K562 (cell line): ENCODE data around the gene ANO8. TPM values are rescaled to one million over a fixed set of nuclear protein-coding genes. Genes with fewer than 3 reads are reported as not detected.

Source experiments
- ATAC-seq: fragments of 200-7000 bp; cut with Tn5 transposase; 3 replicates; pipeline ENCODE4 v1.9.1; 2020; ENCODE audit warnings: moderate library complexity
- BruUV-seq: library from RNA; stranded (reverse); fragments of 400-500 nt; replicated peaks from 2 replicates; lab custom pipeline; 2021; lab: Mats Ljungman, UMichigan
- CTCF ChIA-PET: fragments of 300-600 bp; formaldehyde crosslinking; extraction: SDS; loops from one replicate; lab custom pipeline; 2021; ENCODE audit warnings: low intra/inter-chr PET ratio; lab: Yijun Ruan, JAX
- POLR2A ChIA-PET: fragments of 300-600, 350-650 bp; sonication (Branson Sonifier 250); formaldehyde crosslinking; extraction: SDS; loops from one replicate; lab custom pipeline; 2021; ENCODE audit warnings: antibody characterized with exemption, inconsistent platforms; lab: Yijun Ruan, JAX
- DNase-seq, 4 experiments: peaks; one replicate each; pipeline versions ENCODE4 v3.0.0 to v3.0.0-alpha.2; 2011 to 2018; ENCODE audit warnings: low spot score in 3 of 4, mixed read lengths in 3 of 4; ENCODE audit errors: extremely low read depth in 1 of 4
- FAIRE-seq: peaks from 2 replicates; lab custom pipeline; 2011; peaks lifted over from hg19 to GRCh38; lab: Jason Lieb, UNC
- H2AFZ ChIP-seq: 2 replicates; pipeline ENCODE4 v1.6.0; 2011; ENCODE audit warnings: low read depth, low read length, control low read depth, inconsistent platforms
- H3K27ac ChIP-seq: fragments of 200-600 bp; 3 replicates; pipeline ENCODE4 v1.8.0; 2011; ENCODE audit warnings: low read depth, mild to moderate bottlenecking, control low read depth, inconsistent platforms, low read length, moderate library complexity, mixed read lengths; ENCODE audit errors: extremely low read depth
- H3K27me3 ChIP-seq, 2 experiments: fragments of 300-600 bp in 1 of 2; 2 replicates in 1 of 2; 3 replicates in 1 of 2; pipeline versions ENCODE4 v1.6.0 to v1.8.0; 2011; ENCODE audit warnings: inconsistent platforms in 2 of 2, low read length in 2 of 2, mild to moderate bottlenecking in 1 of 2, mixed read lengths in 1 of 2, moderate library complexity in 1 of 2; ENCODE audit not compliant: control insufficient read depth in 2 of 2, insufficient read depth in 2 of 2
- H3K36me3 ChIP-seq: fragments of 300-600 bp; 3 replicates; pipeline ENCODE4 v1.8.0; 2011; ENCODE audit warnings: mild to moderate bottlenecking, low read length, inconsistent platforms; ENCODE audit not compliant: control insufficient read depth, insufficient read depth
- H3K4me1 ChIP-seq, 2 experiments: fragments of 200-600 bp in 1 of 2; replicated peaks in 1 of 2; 2 replicates in 1 of 2; 3 replicates in 1 of 2; pipeline versions ENCODE4 v1.5.1 to v1.8.0; 2011; ENCODE audit warnings: inconsistent platforms in 2 of 2, low read length in 2 of 2, mild to moderate bottlenecking in 1 of 2, mixed read lengths in 1 of 2, moderate library complexity in 1 of 2; ENCODE audit not compliant: control insufficient read depth in 2 of 2, insufficient read depth in 2 of 2
- H3K4me2 ChIP-seq: 2 replicates; pipeline ENCODE4 v1.6.1; 2011; ENCODE audit warnings: low read length, control low read depth, inconsistent platforms, mixed read lengths; ENCODE audit not compliant: insufficient read depth
- H3K4me3 ChIP-seq: fragments of 200-600 bp; sonication (generic), shearing (Covaris generic); 2 replicates; pipeline ENCODE4 v1.5.1; 2016; ENCODE audit warnings: control low read depth, inconsistent platforms
- H3K79me2 ChIP-seq: fragments of 200-600 bp; 3 replicates; pipeline ENCODE4 v1.8.0; 2011; ENCODE audit warnings: low read length, inconsistent platforms; ENCODE audit not compliant: control insufficient read depth, insufficient read depth
- H3K9ac ChIP-seq, 2 experiments: 2 replicates each; pipeline versions ENCODE4 v1.6.0 to v1.6.1; 2011; ENCODE audit warnings: low read depth in 2 of 2, low read length in 2 of 2, control low read depth in 1 of 2, inconsistent platforms in 1 of 2, mild to moderate bottlenecking in 1 of 2, mixed read lengths in 1 of 2; ENCODE audit not compliant: insufficient read depth in 1 of 2
- H3K9me1 ChIP-seq: one replicate; pipeline ENCODE4 v1.6.0; 2011; ENCODE audit warnings: inconsistent platforms, mild to moderate bottlenecking, low read length, moderate library complexity; ENCODE audit not compliant: control insufficient read depth, insufficient read depth
- H3K9me3 ChIP-seq: replicated peaks from 2 replicates; pipeline ENCODE4 v1.5.1; 2011; ENCODE audit warnings: low read depth, low read length, inconsistent platforms; ENCODE audit not compliant: control insufficient read depth, insufficient read depth
- H4K20me1 ChIP-seq: replicated peaks from 2 replicates; pipeline ENCODE4 v1.6.1; 2011; ENCODE audit warnings: low read length, inconsistent platforms, mixed read lengths; ENCODE audit not compliant: control insufficient read depth, insufficient read depth
- ARNT ChIP-seq, 2 experiments: fragments of 450-650 bp; IDR thresholded peaks; 2 replicates each; pipeline ENCODE4 v1.6.1; 2016; ENCODE audit warnings: mild to moderate bottlenecking in 1 of 2
- DDX20 ChIP-seq: fragments of 450-650 bp; IDR thresholded peaks from 2 replicates; pipeline ENCODE4 v1.6.1; 2016; ENCODE audit warnings: missing genetic modification characterization, low read depth, mild to moderate bottlenecking, missing compliant biosample characterization, moderate library complexity
- ETV5 ChIP-seq: sonication (generic); formaldehyde crosslinking; IDR thresholded peaks from 2 replicates; pipeline ENCODE4 v1.4.0; 2020; ENCODE audit warnings: low read depth, mild to moderate bottlenecking, missing genetic modification reagents
- FOXK2 ChIP-seq, 2 experiments: fragments of 450-650 bp; IDR thresholded peaks in 1 of 2; conservative IDR thresholded peaks in 1 of 2; 2 replicates each; pipeline ENCODE4 v1.6.1; 2016; ENCODE audit warnings: low read depth in 2 of 2, mild to moderate bottlenecking in 1 of 2
- HDAC2 ChIP-seq: fragments of 450-650 bp; IDR thresholded peaks from 2 replicates; pipeline ENCODE4 v1.6.1; 2016; ENCODE audit warnings: mild to moderate bottlenecking
- HMG20B ChIP-seq: fragments of 250-450 bp; sonication (Bioruptor Pico); IDR thresholded peaks from 2 replicates; pipeline ENCODE4 v1.5.0; 2021; ENCODE audit warnings: mild to moderate bottlenecking
- KAT8 ChIP-seq: fragments of 450-650 bp; IDR thresholded peaks from 2 replicates; pipeline ENCODE4 v1.6.1; 2016; ENCODE audit warnings: low read depth, mild to moderate bottlenecking
- MIER1 ChIP-seq: fragments of 450-650 bp; IDR thresholded peaks from 2 replicates; pipeline ENCODE4 v1.6.1; 2016; ENCODE audit warnings: antibody characterized with exemption, mild to moderate bottlenecking, low read depth
- NUFIP1 ChIP-seq: fragments of 450-650 bp; IDR thresholded peaks from 2 replicates; pipeline ENCODE4 v1.6.1; 2018; ENCODE audit not compliant: partially characterized antibody
- SIX5 ChIP-seq, 2 experiments: IDR thresholded peaks; 2 replicates each; pipeline ENCODE4 v1.6.1; 2011; ENCODE audit warnings: low read length in 2 of 2, borderline replicate concordance in 1 of 2, low read depth in 1 of 2, mild to moderate bottlenecking in 1 of 2, moderate library complexity in 1 of 2; ENCODE audit not compliant: insufficient read depth in 1 of 2
- SP2 ChIP-seq: IDR thresholded peaks from 2 replicates; pipeline ENCODE4 v1.6.1; 2011; ENCODE audit warnings: mild to moderate bottlenecking, low read depth, low read length, moderate library complexity; ENCODE audit not compliant: poor library complexity, severe bottlenecking; ENCODE audit errors: extremely low read depth
- SREBF2 ChIP-seq: sonication (generic); formaldehyde crosslinking; IDR thresholded peaks from 2 replicates; pipeline ENCODE4 v1.4.0; 2020; ENCODE audit warnings: mild to moderate bottlenecking, missing genetic modification reagents
- ZNF146 ChIP-seq: IDR thresholded peaks from one replicate; pipeline ENCODE4 v1.6.1; 2018; ENCODE audit warnings: missing compliant biosample characterization; ENCODE audit not compliant: unreplicated experiment
- ZNF436 ChIP-seq: fragments of 250-450, 450-650 bp; sonication (Bioruptor Pico); formaldehyde crosslinking; IDR thresholded peaks from 2 replicates; pipeline ENCODE4 v1.7.0; 2020; ENCODE audit warnings: mild to moderate bottlenecking
- WGBS: fragments of 100-300 bp; shearing (Covaris generic); methylation state at CpG from one replicate; pipeline ENCODE4 v1.1.6; 2016; ENCODE audit warnings: low coverage, mixed read lengths; ENCODE audit not compliant: insufficient coverage; ENCODE audit errors: missing lambda C conversion rate; 5-methylcytosine and 5-hydroxymethylcytosine counted together
- in situ Hi-C: fragments of 300-500 bp; cut with MboI; formaldehyde crosslinking; loops from 4 replicates; pipeline ENCODE4 v1.15.0; 2018; ENCODE audit warnings: inconsistent platforms, mixed read lengths
- intact Hi-C: fragments of 100-400 bp; cut with micrococcal nuclease; formaldehyde crosslinking; loops from 2 replicates; pipeline ENCODE4 v1.14.2; 2022
- polyA plus RNA-seq, 8 experiments: library from polyadenylated mRNA; depleted of rRNA in 4 of 8; stranded (reverse) in 5 of 8; unstranded in 3 of 8; fragments of >200 nt; fragmentation: Nextera tagmentation in 2 of 8; fragmentation: Illumina TruSeq in 1 of 8; extraction: Ambion mirVana in 2 of 8; extraction: Trizol in 1 of 8; gene quantifications; 2 replicates each; pipeline versions ENCODE4 v1.2.1 to v1.2.3, GENCODE V29; 2011 to 2014; ENCODE audit warnings: inconsistent platforms in 1 of 8, missing spikeins in 1 of 8
- total RNA-seq, 7 experiments: library from RNA; depleted of rRNA in 6 of 7; stranded (reverse); fragments of >200 nt in 6 of 7; fragmentation: Illumina TruSeq in 2 of 7; extraction: Trizol in 2 of 7; gene quantifications; 2 replicates each; pipeline versions ENCODE4 v1.2.1 to v1.2.3, GENCODE V29; 2011 to 2021; ENCODE audit warnings: low replicate concordance in 1 of 7
- TF ChIP-seq, protein P1 (sequence below): fragments of 250-450 bp; sonication (Bioruptor Pico); IDR thresholded peaks from 2 replicates; pipeline ENCODE4 v1.5.0; 2020; ENCODE audit warnings: mild to moderate bottlenecking, borderline replicate concordance
- TF ChIP-seq, protein P2 (sequence below): fragments of 450-650 bp; IDR thresholded peaks from 2 replicates; pipeline ENCODE4 v1.6.1; 2014; ENCODE audit warnings: low read depth, mild to moderate bottlenecking, moderate library complexity, borderline replicate concordance
- TF ChIP-seq, protein P3 (sequence below): sonication (generic); IDR thresholded peaks from 2 replicates; pipeline ENCODE4 v1.6.1; 2016

The ANO8 gene
- total and polyA plus RNA-seq, 9 of the 15 experiments (the other 6 are each of a cell fraction or from before 2014, with no cell fraction given) = 0.07 to 7.6 (median 2.3) TPM; not detected in 1

DNA sequence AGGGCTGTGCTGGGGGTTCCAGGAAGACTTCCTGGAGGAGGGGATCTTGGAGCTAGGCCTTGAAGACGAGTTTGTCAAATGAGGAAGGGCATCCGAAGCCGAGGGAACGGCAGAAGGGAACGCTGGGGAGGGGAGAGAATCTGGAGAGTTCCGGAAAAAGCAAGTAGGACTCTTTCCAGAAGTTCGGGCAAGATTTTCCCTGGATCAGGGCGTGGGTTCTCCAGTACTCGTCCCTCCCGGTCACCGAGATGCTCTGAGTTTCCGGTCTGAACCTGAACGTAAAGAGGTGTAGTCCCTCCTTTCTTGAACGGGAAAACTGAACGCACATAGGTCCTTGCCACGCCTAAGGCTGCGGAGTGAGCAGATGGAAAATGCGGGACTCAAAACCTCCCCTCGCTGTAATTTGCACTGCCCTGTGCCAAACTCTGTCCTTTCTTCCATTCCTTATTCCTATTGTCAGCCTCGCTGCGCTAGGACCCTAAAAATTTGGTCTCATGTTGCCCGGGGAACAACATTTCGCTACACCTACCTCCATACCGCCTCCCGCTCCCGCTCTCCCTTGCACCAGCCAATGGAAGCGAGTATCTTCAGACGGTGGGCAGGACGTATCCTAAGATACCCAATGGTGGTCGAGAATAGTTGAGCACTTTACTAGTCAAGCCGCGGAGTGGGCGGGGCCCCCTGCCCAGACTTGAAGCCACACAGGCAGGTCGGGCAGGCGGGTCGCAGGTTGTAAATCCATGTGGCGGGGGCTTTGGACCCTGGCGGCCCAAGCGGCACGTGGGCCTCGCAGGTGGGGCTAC lies 2.4 kb upstream of the ANO8 start, which contains the start of gene GTPBP3:
Gene GTPBP3 (plus strand): TSS at position 682 of the 803 bp plus-strand sequence. CDS start 59 bp downstream, at position 741.
- Histone ChIP-seq H3K4me3 (peak within 1 kb of the TSS; percentile 84), H3K27ac (peak within 1 kb of the TSS; percentile 87), H3K27me3 (no peaks in the 10 kb centered on the region), H3K79me2 (peaks cover 24% of the 10 kb centered on the region), H3K9me3 (no peaks in the 10 kb centered on the region; the same call in 1 of the 2 replicates), H3K9me1 (no peaks in the 10 kb centered on the region), H3K9ac (peak within 1 kb of the TSS; percentile 81 to 90), H3K36me3 (peaks cover 31% of the 10 kb centered on the region; the same call in 1 of the 3 replicates), H3K4me1 (peaks cover 29 to 79% of the 10 kb centered on the region in 2 experiments; a peak in 4 of 5 replicates), H3K4me2 (peak within 1 kb of the TSS; percentile 96), H4K20me1 (no peaks in the 10 kb centered on the region; the same call in 1 of the 2 replicates), H2AFZ (peak within 1 kb of the TSS; percentile 95)
- ATAC-seq = peak; percentile 82
- under 1% methylated on average over 41 of the region's 41 CpGs for WGBS
- ChIA-PET POLR2A (interaction anchor here (0.5 to 7.9 kb wide), 8 partner anchors 10 to 1205 kb away, joined by 3 to 78 read pairs (median 4); partner anchors contain the start of gene DDA1), CTCF (no interaction called here)
- in situ Hi-C loops (no loop called here), intact Hi-C loops (no loop called here)
- peak; percentile 100 for FAIRE-seq
- BruUV-seq = TSS peak; percentile 53
- DNase-seq = peak; percentile 91 to 100 (median 96)
- TF ChIP-seq KAT8 (peak; percentile 79; the same call in 1 of the 2 replicates), SREBF2 (CRISPR knock-in tag) (no peak), ZNF146 (CRISPR knock-in tag) (no peak), ZNF436 (CRISPR knock-in tag) (peak; percentile 99), ARNT (IDR thresholded peaks at IDR 0.05) (peak; percentile 93 to 96), FOXK2 (conservative IDR thresholded peaks at IDR 0.05 in 1 of 2, IDR thresholded peaks at IDR 0.05 in 1 of 2; ENCODE audit: low read depth in 2 of 2) (peak; percentile 94 to 97), HMG20B (peak; percentile 67; the same call in 1 of the 2 replicates), HDAC2 (peak; percentile 98), SIX5 (IDR thresholded peaks at IDR 0.05; ENCODE audit: borderline replicate concordance in 1 of 2, insufficient read depth in 1 of 2, low read depth in 1 of 2, low read length in 2 of 2) (peak; percentile 70 to 77; a peak in 3 of 4 replicates), NUFIP1 (no peak), DDX20 (tag) (no peak), ETV5 (CRISPR knock-in tag) (0 out of 2 replicates have a peak, but pooled peaks have one; percentile 74), SP2 (peak; percentile 83), MIER1 (0 out of 2 replicates have a peak, but pooled peaks have one; percentile 79)
- TF ChIP-seq, protein P1, sequence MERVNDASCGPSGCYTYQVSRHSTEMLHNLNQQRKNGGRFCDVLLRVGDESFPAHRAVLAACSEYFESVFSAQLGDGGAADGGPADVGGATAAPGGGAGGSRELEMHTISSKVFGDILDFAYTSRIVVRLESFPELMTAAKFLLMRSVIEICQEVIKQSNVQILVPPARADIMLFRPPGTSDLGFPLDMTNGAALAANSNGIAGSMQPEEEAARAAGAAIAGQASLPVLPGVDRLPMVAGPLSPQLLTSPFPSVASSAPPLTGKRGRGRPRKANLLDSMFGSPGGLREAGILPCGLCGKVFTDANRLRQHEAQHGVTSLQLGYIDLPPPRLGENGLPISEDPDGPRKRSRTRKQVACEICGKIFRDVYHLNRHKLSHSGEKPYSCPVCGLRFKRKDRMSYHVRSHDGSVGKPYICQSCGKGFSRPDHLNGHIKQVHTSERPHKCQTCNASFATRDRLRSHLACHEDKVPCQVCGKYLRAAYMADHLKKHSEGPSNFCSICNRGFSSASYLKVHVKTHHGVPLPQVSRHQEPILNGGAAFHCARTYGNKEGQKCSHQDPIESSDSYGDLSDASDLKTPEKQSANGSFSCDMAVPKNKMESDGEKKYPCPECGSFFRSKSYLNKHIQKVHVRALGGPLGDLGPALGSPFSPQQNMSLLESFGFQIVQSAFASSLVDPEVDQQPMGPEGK = no peak
- TF ChIP-seq, protein P2, sequence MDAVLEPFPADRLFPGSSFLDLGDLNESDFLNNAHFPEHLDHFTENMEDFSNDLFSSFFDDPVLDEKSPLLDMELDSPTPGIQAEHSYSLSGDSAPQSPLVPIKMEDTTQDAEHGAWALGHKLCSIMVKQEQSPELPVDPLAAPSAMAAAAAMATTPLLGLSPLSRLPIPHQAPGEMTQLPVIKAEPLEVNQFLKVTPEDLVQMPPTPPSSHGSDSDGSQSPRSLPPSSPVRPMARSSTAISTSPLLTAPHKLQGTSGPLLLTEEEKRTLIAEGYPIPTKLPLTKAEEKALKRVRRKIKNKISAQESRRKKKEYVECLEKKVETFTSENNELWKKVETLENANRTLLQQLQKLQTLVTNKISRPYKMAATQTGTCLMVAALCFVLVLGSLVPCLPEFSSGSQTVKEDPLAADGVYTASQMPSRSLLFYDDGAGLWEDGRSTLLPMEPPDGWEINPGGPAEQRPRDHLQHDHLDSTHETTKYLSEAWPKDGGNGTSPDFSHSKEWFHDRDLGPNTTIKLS = peak; percentile 81
- TF ChIP-seq, protein P3, sequence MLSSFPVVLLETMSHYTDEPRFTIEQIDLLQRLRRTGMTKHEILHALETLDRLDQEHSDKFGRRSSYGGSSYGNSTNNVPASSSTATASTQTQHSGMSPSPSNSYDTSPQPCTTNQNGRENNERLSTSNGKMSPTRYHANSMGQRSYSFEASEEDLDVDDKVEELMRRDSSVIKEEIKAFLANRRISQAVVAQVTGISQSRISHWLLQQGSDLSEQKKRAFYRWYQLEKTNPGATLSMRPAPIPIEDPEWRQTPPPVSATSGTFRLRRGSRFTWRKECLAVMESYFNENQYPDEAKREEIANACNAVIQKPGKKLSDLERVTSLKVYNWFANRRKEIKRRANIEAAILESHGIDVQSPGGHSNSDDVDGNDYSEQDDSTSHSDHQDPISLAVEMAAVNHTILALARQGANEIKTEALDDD = peak; percentile 96
